Measurements from ENCODE around the gene AFAP1. TPM values are rescaled to one million over a fixed set of nuclear protein-coding genes. Genes with fewer than 3 reads are reported as not detected.

AFAP1 gene
- total RNA-seq, 1 donor from 2014 or later = 6.8 TPM

- TF ChIP-seq CTCF (IDR thresholded peaks at IDR 0.05; ENCODE audit: insufficient read depth, low read length, severe bottlenecking) = no peak
- Histone ChIP-seq H3K4me3 (ENCODE audit: low read depth, low read length) (no peak overlapping the region), H3K36me3 (ENCODE audit: control insufficient read depth, insufficient read depth, low read length) (no peaks in the 10 kb centered on the region), H3K27me3 (ENCODE audit: control insufficient read depth, insufficient read depth, low read length) (no peaks in the 10 kb centered on the region)
- no peak for DNase-seq (ENCODE audit: low read depth)
- no peak for FAIRE-seq
These were observed 23.2 kb upstream of the AFAP1 start for GRCh38 chr4:7962609-7963508.

- DNase-seq (ENCODE audit: low read depth) = peak; percentile 80
- H3K27me3 ChIP-seq (ENCODE audit: control insufficient read depth, insufficient read depth, low read length) = no peaks in the 10 kb centered on the region
- TF ChIP-seq CTCF (IDR thresholded peaks at IDR 0.05; ENCODE audit: insufficient read depth, low read length, severe bottlenecking) = no peak
- no peaks in the 10 kb centered on the region for H3K36me3 ChIP-seq (ENCODE audit: control insufficient read depth, insufficient read depth, low read length)
- no peak overlapping the region for H3K4me3 ChIP-seq (ENCODE audit: low read depth, low read length)
- peak; percentile 89 for FAIRE-seq
These were observed 21.4 kb upstream of the AFAP1 start for GRCh38 chr4:7960790-7961655.

- Histone ChIP-seq H3K4me3 (ENCODE audit: low read depth, low read length) (no peak overlapping the region), H3K36me3 (ENCODE audit: control insufficient read depth, insufficient read depth, low read length) (no peaks in the 10 kb centered on the region), H3K27me3 (ENCODE audit: control insufficient read depth, insufficient read depth, low read length) (no peaks in the 10 kb centered on the region)
- FAIRE-seq = no peak
- DNase-seq (ENCODE audit: low read depth) = peak; percentile 69
- TF ChIP-seq CTCF (IDR thresholded peaks at IDR 0.05; ENCODE audit: insufficient read depth, low read length, severe bottlenecking) = no peak
These were observed 20.5 kb upstream of the AFAP1 start for GRCh38 chr4:7960017-7960789.

GRCh38 chr4:7959078-7959477, 19.4 kb upstream of the AFAP1 start:
- no peak overlapping the region for H3K4me3 ChIP-seq (ENCODE audit: low read depth, low read length)
- H3K36me3 ChIP-seq (ENCODE audit: control insufficient read depth, insufficient read depth, low read length) = no peaks in the 10 kb centered on the region
- no peaks in the 10 kb centered on the region for H3K27me3 ChIP-seq (ENCODE audit: control insufficient read depth, insufficient read depth, low read length)
- no peak for TF ChIP-seq CTCF (IDR thresholded peaks at IDR 0.05; ENCODE audit: insufficient read depth, low read length, severe bottlenecking)
- no peak for DNase-seq (ENCODE audit: low read depth)
- no peak for FAIRE-seq

GRCh38 chr4:7956934-7957656, 17.4 kb upstream of the AFAP1 start:
- no peak overlapping the region for H3K4me3 ChIP-seq (ENCODE audit: low read depth, low read length)

More at GRCh38 chr4:7956934-7957656, 17.4 kb upstream of the AFAP1 start:
- FAIRE-seq (no peak), DNase-seq (ENCODE audit: low read depth) (no peak)
- H3K27me3 ChIP-seq (ENCODE audit: control insufficient read depth, insufficient read depth, low read length) = no peaks in the 10 kb centered on the region
- H3K36me3 ChIP-seq (ENCODE audit: control insufficient read depth, insufficient read depth, low read length) = no peaks in the 10 kb centered on the region
- TF ChIP-seq CTCF (IDR thresholded peaks at IDR 0.05; ENCODE audit: insufficient read depth, low read length, severe bottlenecking) = no peak

All from bronchial epithelial cell (primary cell).